ENCODE measurements around the gene NFATC4.
A peak's percentile ranks its signal among the peaks of the same experiment; 100 is the strongest.

NFATC4 gene

DNA sequence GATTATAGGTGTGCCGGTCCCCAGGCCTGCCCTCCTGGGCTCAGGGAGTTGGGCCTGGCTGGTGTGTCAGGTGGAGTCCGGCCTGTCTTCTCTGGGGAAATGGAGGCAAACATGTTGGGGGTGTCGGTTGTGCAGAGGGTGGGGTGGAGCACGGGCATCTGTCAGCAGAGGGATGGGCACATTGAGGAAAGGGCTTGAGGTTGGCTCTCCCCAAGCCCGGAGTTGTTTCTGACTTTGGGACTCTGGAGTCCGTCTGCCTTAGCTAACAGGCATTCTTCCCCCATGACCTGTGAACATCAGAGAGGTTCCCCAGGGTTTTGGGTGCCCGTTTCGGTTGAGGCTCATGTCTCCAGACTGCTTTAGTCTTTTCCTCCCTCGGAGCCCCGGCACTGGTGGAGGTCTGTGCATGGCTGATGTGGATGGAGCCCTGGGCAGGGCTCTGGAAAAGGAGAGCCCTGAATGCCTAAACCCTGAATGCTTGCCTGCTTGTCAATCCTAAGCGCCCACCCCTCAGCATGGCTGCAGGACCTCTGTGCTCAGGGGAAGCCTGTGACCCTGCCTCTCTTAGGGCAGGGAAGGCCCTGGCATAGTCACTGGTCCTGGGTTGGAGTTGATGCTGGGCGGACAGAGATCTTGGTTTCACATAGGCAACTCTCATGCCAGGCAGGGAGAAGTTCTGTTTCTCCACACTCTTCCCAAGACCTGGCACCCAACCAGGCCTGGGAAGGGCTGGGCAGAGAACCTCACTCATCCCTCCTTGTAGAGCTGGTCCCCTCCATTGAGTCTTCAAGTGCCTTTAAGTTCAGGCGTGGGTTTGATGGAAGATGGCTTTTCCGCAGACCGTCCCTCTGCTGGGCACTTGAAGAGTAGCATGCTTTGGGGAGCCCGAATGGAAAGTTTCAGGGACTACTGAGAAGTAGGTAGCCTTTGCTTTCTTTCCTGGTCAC is 43.7 kb downstream of the NFATC4 start:
- ChIA-PET CTCF (interaction anchor here (0.6 to 3.5 kb wide), 8 partner anchors 12 to 79 kb away, joined by 3 to 23 read pairs (median 7); partner anchors contain the start of gene NYNRIN), POLR2A (no interaction called here)
- H3K27ac ChIP-seq (ENCODE audit: extremely low read depth, low read depth, low read length): no peak overlapping the region
- no peak overlapping the region for H3K4me3 ChIP-seq (ENCODE audit: low read depth, low read length)
- H3K9me3 ChIP-seq (ENCODE audit: control insufficient read depth, insufficient read depth, low read depth, low read length): no peaks in the 10 kb centered on the region
- H3K36me3 ChIP-seq (ENCODE audit: control insufficient read depth in 2 of 2, insufficient read depth in 1 of 2, low read length in 2 of 2): peaks cover 0 to 82% of the 10 kb centered on the region in 2 experiments; a peak in 1 of 3 replicates
- no peak for TF ChIP-seq IKZF3 (tag by site-specific recombination; IDR thresholded peaks at IDR 0.05)
- TF ChIP-seq, protein P1, sequence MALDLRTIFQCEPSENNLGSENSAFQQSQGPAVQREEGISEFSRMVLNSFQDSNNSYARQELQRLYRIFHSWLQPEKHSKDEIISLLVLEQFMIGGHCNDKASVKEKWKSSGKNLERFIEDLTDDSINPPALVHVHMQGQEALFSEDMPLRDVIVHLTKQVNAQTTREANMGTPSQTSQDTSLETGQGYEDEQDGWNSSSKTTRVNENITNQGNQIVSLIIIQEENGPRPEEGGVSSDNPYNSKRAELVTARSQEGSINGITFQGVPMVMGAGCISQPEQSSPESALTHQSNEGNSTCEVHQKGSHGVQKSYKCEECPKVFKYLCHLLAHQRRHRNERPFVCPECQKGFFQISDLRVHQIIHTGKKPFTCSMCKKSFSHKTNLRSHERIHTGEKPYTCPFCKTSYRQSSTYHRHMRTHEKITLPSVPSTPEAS (tag by site-specific recombination; IDR thresholded peaks at IDR 0.05): no peak
- TF ChIP-seq ZNF202 (tag by site-specific recombination; IDR thresholded peaks at IDR 0.05; ENCODE audit: borderline replicate concordance): no peak
- no peak for TF ChIP-seq ZNF501 (tag by site-specific recombination; IDR thresholded peaks at IDR 0.05)
- TF ChIP-seq ZNF155 (tag by site-specific recombination; IDR thresholded peaks at IDR 0.05): no peak
- TF ChIP-seq, protein P2, sequence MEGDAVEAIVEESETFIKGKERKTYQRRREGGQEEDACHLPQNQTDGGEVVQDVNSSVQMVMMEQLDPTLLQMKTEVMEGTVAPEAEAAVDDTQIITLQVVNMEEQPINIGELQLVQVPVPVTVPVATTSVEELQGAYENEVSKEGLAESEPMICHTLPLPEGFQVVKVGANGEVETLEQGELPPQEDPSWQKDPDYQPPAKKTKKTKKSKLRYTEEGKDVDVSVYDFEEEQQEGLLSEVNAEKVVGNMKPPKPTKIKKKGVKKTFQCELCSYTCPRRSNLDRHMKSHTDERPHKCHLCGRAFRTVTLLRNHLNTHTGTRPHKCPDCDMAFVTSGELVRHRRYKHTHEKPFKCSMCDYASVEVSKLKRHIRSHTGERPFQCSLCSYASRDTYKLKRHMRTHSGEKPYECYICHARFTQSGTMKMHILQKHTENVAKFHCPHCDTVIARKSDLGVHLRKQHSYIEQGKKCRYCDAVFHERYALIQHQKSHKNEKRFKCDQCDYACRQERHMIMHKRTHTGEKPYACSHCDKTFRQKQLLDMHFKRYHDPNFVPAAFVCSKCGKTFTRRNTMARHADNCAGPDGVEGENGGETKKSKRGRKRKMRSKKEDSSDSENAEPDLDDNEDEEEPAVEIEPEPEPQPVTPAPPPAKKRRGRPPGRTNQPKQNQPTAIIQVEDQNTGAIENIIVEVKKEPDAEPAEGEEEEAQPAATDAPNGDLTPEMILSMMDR (tag by site-specific recombination; IDR thresholded peaks at IDR 0.05): peak; percentile 42; the same call in 1 of the 2 replicates
- TF ChIP-seq ZNF341 (tag by site-specific recombination; IDR thresholded peaks at IDR 0.05; ENCODE audit: low read depth): no peak
- no peak for TF ChIP-seq ZNF350 (tag by site-specific recombination; IDR thresholded peaks at IDR 0.05)
- TF ChIP-seq ZBTB17 (tag by site-specific recombination; IDR thresholded peaks at IDR 0.05): 0 out of 2 replicates have a peak, but pooled peaks have one; percentile 19
- H3K4me1 ChIP-seq (ENCODE audit: control insufficient read depth, insufficient read depth, low read length): no peaks in the 10 kb centered on the region

DNA sequence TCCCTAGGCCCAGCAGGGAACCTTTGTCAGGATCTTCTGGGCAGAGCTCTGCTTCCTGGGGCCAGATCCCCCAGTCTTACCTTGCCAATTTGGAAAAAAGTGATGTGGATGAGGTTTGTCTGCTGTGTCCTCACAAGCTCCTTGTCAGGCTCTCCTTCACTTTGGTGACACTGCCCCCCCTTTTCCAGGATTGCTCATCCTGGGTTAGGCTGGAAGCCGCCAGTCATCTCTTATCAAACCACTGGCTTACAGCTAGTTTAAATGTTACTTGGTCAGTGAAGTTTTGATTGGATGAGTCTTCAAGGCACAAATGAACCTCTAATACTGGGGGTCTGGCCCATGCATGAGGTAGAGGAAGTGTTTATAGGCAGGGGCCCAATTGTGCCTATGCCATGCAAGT is 46.1 kb downstream of the NFATC4 start:
- no peak overlapping the region for H3K27ac ChIP-seq (ENCODE audit: extremely low read depth, low read depth, low read length)
- H3K4me1 ChIP-seq (ENCODE audit: control insufficient read depth, insufficient read depth, low read length): no peaks in the 10 kb centered on the region
- POLR2A ChIA-PET: no interaction called here
- CTCF ChIA-PET: interaction anchor here (0.7 to 3.3 kb wide), 7 partner anchors 10 to 172 kb away, joined by 3 to 23 read pairs (median 5); partner anchors contain the start of gene TINF2
- peaks cover 0 to 68% of the 10 kb centered on the region in 2 experiments; a peak in 1 of 3 replicates for H3K36me3 ChIP-seq (ENCODE audit: control insufficient read depth in 2 of 2, insufficient read depth in 1 of 2, low read length in 2 of 2)
- no peak overlapping the region for H3K4me3 ChIP-seq (ENCODE audit: low read depth, low read length)
- no peaks in the 10 kb centered on the region for H3K9me3 ChIP-seq (ENCODE audit: control insufficient read depth, insufficient read depth, low read depth, low read length)
- TF ChIP-seq, protein P3, sequence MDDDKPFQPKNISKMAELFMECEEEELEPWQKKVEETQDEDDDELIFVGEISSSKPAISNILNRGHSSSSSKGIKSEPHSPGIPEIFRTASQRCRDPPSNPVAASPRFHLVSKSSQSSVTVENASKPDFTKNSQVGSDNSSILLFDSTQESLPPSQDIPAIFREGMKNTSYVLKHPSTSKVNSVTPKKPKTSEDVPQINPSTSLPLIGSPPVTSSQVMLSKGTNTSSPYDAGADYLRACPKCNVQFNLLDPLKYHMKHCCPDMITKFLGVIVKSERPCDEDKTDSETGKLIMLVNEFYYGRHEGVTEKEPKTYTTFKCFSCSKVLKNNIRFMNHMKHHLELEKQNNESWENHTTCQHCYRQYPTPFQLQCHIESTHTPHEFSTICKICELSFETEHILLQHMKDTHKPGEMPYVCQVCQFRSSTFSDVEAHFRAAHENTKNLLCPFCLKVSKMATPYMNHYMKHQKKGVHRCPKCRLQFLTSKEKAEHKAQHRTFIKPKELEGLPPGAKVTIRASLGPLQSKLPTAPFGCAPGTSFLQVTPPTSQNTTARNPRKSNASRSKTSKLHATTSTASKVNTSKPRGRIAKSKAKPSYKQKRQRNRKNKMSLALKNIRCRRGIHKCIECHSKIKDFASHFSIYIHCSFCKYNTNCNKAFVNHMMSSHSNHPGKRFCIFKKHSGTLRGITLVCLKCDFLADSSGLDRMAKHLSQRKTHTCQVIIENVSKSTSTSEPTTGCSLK (tag by site-specific recombination; IDR thresholded peaks at IDR 0.05): no peak
- TF ChIP-seq, protein P4, sequence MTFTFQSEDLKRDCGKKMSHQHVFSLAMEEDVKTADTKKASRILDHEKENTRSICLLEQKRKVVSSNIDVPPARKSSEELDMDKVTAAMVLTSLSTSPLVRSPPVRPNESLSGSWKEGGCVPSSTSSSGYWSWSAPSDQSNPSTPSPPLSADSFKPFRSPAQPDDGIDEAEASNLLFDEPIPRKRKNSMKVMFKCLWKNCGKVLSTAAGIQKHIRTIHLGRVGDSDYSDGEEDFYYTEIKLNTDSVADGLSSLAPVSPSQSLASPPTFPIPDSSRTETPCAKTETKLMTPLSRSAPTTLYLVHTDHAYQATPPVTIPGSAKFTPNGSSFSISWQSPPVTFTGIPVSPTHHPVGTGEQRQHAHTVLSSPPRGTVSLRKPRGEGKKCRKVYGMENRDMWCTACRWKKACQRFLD (tag by site-specific recombination; IDR thresholded peaks at IDR 0.05): no peak
- TF ChIP-seq, protein P5, sequence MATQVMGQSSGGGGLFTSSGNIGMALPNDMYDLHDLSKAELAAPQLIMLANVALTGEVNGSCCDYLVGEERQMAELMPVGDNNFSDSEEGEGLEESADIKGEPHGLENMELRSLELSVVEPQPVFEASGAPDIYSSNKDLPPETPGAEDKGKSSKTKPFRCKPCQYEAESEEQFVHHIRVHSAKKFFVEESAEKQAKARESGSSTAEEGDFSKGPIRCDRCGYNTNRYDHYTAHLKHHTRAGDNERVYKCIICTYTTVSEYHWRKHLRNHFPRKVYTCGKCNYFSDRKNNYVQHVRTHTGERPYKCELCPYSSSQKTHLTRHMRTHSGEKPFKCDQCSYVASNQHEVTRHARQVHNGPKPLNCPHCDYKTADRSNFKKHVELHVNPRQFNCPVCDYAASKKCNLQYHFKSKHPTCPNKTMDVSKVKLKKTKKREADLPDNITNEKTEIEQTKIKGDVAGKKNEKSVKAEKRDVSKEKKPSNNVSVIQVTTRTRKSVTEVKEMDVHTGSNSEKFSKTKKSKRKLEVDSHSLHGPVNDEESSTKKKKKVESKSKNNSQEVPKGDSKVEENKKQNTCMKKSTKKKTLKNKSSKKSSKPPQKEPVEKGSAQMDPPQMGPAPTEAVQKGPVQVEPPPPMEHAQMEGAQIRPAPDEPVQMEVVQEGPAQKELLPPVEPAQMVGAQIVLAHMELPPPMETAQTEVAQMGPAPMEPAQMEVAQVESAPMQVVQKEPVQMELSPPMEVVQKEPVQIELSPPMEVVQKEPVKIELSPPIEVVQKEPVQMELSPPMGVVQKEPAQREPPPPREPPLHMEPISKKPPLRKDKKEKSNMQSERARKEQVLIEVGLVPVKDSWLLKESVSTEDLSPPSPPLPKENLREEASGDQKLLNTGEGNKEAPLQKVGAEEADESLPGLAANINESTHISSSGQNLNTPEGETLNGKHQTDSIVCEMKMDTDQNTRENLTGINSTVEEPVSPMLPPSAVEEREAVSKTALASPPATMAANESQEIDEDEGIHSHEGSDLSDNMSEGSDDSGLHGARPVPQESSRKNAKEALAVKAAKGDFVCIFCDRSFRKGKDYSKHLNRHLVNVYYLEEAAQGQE (tag by site-specific recombination; IDR thresholded peaks at IDR 0.05): no peak
- TF ChIP-seq, protein P6, sequence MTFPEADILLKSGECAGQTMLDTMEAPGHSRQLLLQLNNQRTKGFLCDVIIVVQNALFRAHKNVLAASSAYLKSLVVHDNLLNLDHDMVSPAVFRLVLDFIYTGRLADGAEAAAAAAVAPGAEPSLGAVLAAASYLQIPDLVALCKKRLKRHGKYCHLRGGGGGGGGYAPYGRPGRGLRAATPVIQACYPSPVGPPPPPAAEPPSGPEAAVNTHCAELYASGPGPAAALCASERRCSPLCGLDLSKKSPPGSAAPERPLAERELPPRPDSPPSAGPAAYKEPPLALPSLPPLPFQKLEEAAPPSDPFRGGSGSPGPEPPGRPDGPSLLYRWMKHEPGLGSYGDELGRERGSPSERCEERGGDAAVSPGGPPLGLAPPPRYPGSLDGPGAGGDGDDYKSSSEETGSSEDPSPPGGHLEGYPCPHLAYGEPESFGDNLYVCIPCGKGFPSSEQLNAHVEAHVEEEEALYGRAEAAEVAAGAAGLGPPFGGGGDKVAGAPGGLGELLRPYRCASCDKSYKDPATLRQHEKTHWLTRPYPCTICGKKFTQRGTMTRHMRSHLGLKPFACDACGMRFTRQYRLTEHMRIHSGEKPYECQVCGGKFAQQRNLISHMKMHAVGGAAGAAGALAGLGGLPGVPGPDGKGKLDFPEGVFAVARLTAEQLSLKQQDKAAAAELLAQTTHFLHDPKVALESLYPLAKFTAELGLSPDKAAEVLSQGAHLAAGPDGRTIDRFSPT (tag by site-specific recombination; IDR thresholded peaks at IDR 0.05): no peak
- TF ChIP-seq, protein P7, sequence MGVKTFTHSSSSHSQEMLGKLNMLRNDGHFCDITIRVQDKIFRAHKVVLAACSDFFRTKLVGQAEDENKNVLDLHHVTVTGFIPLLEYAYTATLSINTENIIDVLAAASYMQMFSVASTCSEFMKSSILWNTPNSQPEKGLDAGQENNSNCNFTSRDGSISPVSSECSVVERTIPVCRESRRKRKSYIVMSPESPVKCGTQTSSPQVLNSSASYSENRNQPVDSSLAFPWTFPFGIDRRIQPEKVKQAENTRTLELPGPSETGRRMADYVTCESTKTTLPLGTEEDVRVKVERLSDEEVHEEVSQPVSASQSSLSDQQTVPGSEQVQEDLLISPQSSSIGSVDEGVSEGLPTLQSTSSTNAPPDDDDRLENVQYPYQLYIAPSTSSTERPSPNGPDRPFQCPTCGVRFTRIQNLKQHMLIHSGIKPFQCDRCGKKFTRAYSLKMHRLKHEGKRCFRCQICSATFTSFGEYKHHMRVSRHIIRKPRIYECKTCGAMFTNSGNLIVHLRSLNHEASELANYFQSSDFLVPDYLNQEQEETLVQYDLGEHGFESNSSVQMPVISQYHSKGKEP (tag by site-specific recombination; IDR thresholded peaks at IDR 0.05): no peak
- no peak for TF ChIP-seq GFI1B (tag by site-specific recombination; IDR thresholded peaks at IDR 0.05)
- TF ChIP-seq ZIC2 (tag by site-specific recombination; IDR thresholded peaks at IDR 0.05): no peak
- TF ChIP-seq KLF16 (tag by site-specific recombination; IDR thresholded peaks at IDR 0.05): no peak
- TF ChIP-seq HOXC10 (CRISPR knock-in tag; IDR thresholded peaks at IDR 0.05): no peak

Data from HEK293 (cell line).